HepG2 (cell line): Measurements from ENCODE around the gene INTS3. TPM values are rescaled to one million over a fixed set of nuclear protein-coding genes. Genes with fewer than 3 reads are reported as not detected.

Experiments used
- FOSL2 ChIP-seq: sonication (generic); formaldehyde crosslinking; IDR thresholded peaks from 2 replicates; pipeline ENCODE4 v1.4.0; 2020; ENCODE audit warnings: missing genetic modification reagents
- FOXM1 ChIP-seq: sonication (generic); formaldehyde crosslinking; IDR thresholded peaks from 2 replicates; pipeline ENCODE4 v1.5.0; 2020; ENCODE audit warnings: missing genetic modification reagents
- HIVEP1 ChIP-seq: sonication (generic); formaldehyde crosslinking; IDR thresholded peaks from 2 replicates; pipeline ENCODE4 v1.4.0; 2020; ENCODE audit warnings: mild to moderate bottlenecking, missing genetic modification reagents
- HMGA1 ChIP-seq: sonication (generic); formaldehyde crosslinking; conservative IDR thresholded peaks from 2 replicates; pipeline ENCODE4 v1.4.0; 2020; ENCODE audit warnings: missing genetic modification reagents
- KLF13 ChIP-seq: sonication (generic); formaldehyde crosslinking; IDR thresholded peaks from 2 replicates; pipeline ENCODE4 v1.4.0; 2020; ENCODE audit warnings: mild to moderate bottlenecking, missing genetic modification reagents
- MTA3 ChIP-seq: sonication (generic); formaldehyde crosslinking; IDR thresholded peaks from 2 replicates; pipeline ENCODE4 v1.4.0; 2020; ENCODE audit warnings: missing genetic modification reagents
- NKX3-1 ChIP-seq: sonication (generic); formaldehyde crosslinking; IDR thresholded peaks from 2 replicates; pipeline ENCODE4 v1.5.0; 2020; ENCODE audit warnings: missing genetic modification reagents
- RFXANK ChIP-seq: IDR thresholded peaks from 2 replicates; pipeline ENCODE4 v1.6.1; 2016
- TBX3 ChIP-seq: fragments of 450-650 bp; IDR thresholded peaks from 2 replicates; pipeline ENCODE4 v1.6.1; 2017; ENCODE audit warnings: antibody characterized with exemption, mild to moderate bottlenecking, inconsistent platforms, borderline replicate concordance
- ZFP37 ChIP-seq: sonication (generic); formaldehyde crosslinking; IDR thresholded peaks from 2 replicates; pipeline ENCODE4 v1.4.0; 2020; ENCODE audit warnings: missing genetic modification reagents, borderline replicate concordance
- ZNF101 ChIP-seq: sonication (generic); formaldehyde crosslinking; IDR thresholded peaks from 2 replicates; pipeline ENCODE4 v1.4.0; 2020; ENCODE audit warnings: mild to moderate bottlenecking, low read depth, missing genetic modification reagents, borderline replicate concordance
- ZNF549 ChIP-seq: sonication (generic); formaldehyde crosslinking; IDR thresholded peaks from 2 replicates; pipeline ENCODE4 v1.5.0; 2020; ENCODE audit warnings: missing genetic modification reagents
- ZNF562 ChIP-seq: sonication (generic); formaldehyde crosslinking; IDR thresholded peaks from 2 replicates; pipeline ENCODE4 v1.8.0; 2022; ENCODE audit warnings: missing genetic modification reagents, borderline replicate concordance
- ZNF607 ChIP-seq: sonication (generic); formaldehyde crosslinking; IDR thresholded peaks from 2 replicates; pipeline ENCODE4 v1.5.1; 2020; ENCODE audit warnings: missing genetic modification reagents, mild to moderate bottlenecking, borderline replicate concordance
- ZNF652 ChIP-seq: IDR thresholded peaks from 2 replicates; pipeline ENCODE4 v1.6.1; 2016; ENCODE audit warnings: low read depth, borderline replicate concordance
- ZNF766 ChIP-seq: sonication (generic); formaldehyde crosslinking; IDR thresholded peaks from 2 replicates; pipeline ENCODE4 v1.5.0; 2020; ENCODE audit warnings: missing genetic modification reagents, borderline replicate concordance
- polyA plus RNA-seq, 8 experiments: library from polyadenylated mRNA; depleted of rRNA in 3 of 8; stranded (reverse) in 7 of 8; unstranded in 1 of 8; fragments of >200 nt; fragmentation: Illumina TruSeq in 4 of 8; extraction: Trizol in 4 of 8; gene quantifications; 2 replicates each; pipeline versions ENCODE4 v1.2.1 to v1.2.3, GENCODE V29; 2011 to 2016; ENCODE audit warnings: low read depth in 4 of 8, missing spikeins in 1 of 8, mixed read lengths in 1 of 8; ENCODE audit not compliant: insufficient read depth in 1 of 8
- total RNA-seq, 5 experiments: library from RNA; depleted of rRNA; stranded (reverse); fragments of >200 nt; fragmentation: Illumina TruSeq; extraction: Trizol; gene quantifications; 2 replicates each; pipeline ENCODE4 v1.2.3, GENCODE V29; 2016; ENCODE audit warnings: low read depth in 1 of 5
- TF ChIP-seq, protein P1 (sequence below): sonication (generic); formaldehyde crosslinking; IDR thresholded peaks from 2 replicates; pipeline ENCODE4 v1.4.0; 2020; ENCODE audit warnings: missing genetic modification reagents
- TF ChIP-seq, protein P2 (sequence below): sonication (generic); formaldehyde crosslinking; IDR thresholded peaks from 2 replicates; pipeline ENCODE4 v1.5.0; 2020; ENCODE audit warnings: mild to moderate bottlenecking, missing genetic modification reagents, moderate library complexity
- TF ChIP-seq, protein P3 (sequence below): sonication (generic); formaldehyde crosslinking; IDR thresholded peaks from 2 replicates; pipeline ENCODE4 v1.8.1; 2023; ENCODE audit warnings: mild to moderate bottlenecking, missing genetic modification reagents
- TF ChIP-seq, protein P4 (sequence below): sonication (generic); formaldehyde crosslinking; IDR thresholded peaks from 2 replicates; pipeline ENCODE4 v1.5.0; 2020; ENCODE audit warnings: missing genetic modification reagents
- TF ChIP-seq, protein P5 (sequence below): IDR thresholded peaks from 2 replicates; pipeline ENCODE4 v1.6.1; 2012; ENCODE audit warnings: low read depth, low read length, improper control_type of control experiment

Gene INTS3
- total and polyA plus RNA-seq, 2 of the 13 experiments (the other 11 are each of a cell fraction or from before 2014, with no cell fraction given) = 17.2 to 27.2 TPM

DNA sequence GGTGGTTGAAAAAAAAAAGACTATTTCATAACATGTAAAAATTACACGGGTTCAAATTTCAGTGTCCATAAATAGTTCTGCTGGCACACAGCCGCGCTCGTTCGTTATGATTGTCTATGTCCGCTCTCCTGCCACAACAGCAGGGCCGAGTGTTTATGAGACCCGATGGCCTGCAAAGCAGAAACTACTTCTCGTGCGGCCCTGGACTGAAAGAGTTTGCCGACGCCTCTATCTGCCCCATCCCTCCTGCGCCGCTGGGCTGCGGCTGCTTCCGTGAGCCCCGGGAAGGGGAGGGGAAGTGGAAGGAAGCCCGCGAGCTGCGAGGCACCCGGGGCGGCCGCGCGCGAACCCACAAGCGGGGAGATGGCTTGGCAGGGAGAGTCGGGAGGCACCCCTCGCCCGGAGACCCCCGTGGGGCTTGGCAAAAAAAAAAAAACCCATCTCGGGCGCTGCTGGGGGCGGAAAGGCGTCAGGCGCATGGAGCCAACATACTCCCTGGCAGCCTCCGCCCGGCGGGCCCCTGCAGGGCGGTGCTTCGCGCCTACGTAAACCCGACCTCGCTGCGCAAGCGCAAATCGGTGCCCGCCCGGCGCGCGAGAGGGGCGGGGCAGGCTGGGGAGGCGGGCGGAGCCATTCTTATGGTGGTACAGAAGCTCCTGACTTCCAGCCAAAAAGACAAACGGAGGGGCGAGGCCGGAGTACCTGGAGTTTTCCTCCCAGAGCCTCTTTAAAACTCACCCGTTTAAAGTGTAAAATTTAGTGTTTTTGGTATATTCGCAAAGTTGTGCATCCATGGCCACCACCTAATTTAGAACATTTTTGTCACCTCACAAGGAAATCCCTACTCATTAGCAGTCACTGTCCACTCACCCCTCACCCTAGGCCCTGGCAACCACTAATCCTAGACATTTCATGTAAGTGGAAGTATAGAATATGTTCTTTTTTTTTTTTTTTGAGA lies 55.7 kb downstream of the INTS3 start (continued):
- TF ChIP-seq, protein P1, sequence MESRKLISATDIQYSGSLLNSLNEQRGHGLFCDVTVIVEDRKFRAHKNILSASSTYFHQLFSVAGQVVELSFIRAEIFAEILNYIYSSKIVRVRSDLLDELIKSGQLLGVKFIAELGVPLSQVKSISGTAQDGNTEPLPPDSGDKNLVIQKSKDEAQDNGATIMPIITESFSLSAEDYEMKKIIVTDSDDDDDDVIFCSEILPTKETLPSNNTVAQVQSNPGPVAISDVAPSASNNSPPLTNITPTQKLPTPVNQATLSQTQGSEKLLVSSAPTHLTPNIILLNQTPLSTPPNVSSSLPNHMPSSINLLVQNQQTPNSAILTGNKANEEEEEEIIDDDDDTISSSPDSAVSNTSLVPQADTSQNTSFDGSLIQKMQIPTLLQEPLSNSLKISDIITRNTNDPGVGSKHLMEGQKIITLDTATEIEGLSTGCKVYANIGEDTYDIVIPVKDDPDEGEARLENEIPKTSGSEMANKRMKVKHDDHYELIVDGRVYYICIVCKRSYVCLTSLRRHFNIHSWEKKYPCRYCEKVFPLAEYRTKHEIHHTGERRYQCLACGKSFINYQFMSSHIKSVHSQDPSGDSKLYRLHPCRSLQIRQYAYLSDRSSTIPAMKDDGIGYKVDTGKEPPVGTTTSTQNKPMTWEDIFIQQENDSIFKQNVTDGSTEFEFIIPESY (CRISPR knock-in tag) = no peak
- TF ChIP-seq ZNF766 (CRISPR knock-in tag) = peak; percentile 67; the same call in 1 of the 2 replicates
- TF ChIP-seq, protein P2, sequence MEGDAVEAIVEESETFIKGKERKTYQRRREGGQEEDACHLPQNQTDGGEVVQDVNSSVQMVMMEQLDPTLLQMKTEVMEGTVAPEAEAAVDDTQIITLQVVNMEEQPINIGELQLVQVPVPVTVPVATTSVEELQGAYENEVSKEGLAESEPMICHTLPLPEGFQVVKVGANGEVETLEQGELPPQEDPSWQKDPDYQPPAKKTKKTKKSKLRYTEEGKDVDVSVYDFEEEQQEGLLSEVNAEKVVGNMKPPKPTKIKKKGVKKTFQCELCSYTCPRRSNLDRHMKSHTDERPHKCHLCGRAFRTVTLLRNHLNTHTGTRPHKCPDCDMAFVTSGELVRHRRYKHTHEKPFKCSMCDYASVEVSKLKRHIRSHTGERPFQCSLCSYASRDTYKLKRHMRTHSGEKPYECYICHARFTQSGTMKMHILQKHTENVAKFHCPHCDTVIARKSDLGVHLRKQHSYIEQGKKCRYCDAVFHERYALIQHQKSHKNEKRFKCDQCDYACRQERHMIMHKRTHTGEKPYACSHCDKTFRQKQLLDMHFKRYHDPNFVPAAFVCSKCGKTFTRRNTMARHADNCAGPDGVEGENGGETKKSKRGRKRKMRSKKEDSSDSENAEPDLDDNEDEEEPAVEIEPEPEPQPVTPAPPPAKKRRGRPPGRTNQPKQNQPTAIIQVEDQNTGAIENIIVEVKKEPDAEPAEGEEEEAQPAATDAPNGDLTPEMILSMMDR = peak; percentile 14; the same call in 1 of the 2 replicates
- TF ChIP-seq, protein P3, sequence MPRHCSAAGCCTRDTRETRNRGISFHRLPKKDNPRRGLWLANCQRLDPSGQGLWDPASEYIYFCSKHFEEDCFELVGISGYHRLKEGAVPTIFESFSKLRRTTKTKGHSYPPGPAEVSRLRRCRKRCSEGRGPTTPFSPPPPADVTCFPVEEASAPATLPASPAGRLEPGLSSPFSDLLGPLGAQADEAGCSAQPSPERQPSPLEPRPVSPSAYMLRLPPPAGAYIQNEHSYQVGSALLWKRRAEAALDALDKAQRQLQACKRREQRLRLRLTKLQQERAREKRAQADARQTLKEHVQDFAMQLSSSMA (CRISPR knock-in tag) = no peak
- no peak for TF ChIP-seq FOXM1 (CRISPR knock-in tag)
- TF ChIP-seq, protein P4, sequence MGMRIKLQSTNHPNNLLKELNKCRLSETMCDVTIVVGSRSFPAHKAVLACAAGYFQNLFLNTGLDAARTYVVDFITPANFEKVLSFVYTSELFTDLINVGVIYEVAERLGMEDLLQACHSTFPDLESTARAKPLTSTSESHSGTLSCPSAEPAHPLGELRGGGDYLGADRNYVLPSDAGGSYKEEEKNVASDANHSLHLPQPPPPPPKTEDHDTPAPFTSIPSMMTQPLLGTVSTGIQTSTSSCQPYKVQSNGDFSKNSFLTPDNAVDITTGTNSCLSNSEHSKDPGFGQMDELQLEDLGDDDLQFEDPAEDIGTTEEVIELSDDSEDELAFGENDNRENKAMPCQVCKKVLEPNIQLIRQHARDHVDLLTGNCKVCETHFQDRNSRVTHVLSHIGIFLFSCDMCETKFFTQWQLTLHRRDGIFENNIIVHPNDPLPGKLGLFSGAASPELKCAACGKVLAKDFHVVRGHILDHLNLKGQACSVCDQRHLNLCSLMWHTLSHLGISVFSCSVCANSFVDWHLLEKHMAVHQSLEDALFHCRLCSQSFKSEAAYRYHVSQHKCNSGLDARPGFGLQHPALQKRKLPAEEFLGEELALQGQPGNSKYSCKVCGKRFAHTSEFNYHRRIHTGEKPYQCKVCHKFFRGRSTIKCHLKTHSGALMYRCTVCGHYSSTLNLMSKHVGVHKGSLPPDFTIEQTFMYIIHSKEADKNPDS = no peak
- peak; percentile 67; the same call in 1 of the 2 replicates for TF ChIP-seq ZNF607 (CRISPR knock-in tag)
- no peak for TF ChIP-seq HMGA1 (CRISPR knock-in tag)
- TF ChIP-seq ZNF549 (CRISPR knock-in tag) = no peak; the same call in 1 of the 2 replicates
- no peak for TF ChIP-seq ZNF652
- TF ChIP-seq ZNF101 (CRISPR knock-in tag) = no peak
- TF ChIP-seq RFXANK (CRISPR knock-in tag) = 0 out of 2 replicates have a peak, but pooled peaks have one; percentile 77
- TF ChIP-seq TBX3 = no peak
- no peak for TF ChIP-seq KLF13 (CRISPR knock-in tag)
- peak; percentile 62; the same call in 1 of the 2 replicates for TF ChIP-seq NKX3-1 (CRISPR knock-in tag)
- TF ChIP-seq ZNF562 (CRISPR knock-in tag) = no peak
- peak; percentile 82 for TF ChIP-seq HIVEP1 (CRISPR knock-in tag)
- TF ChIP-seq MTA3 (CRISPR knock-in tag) = no peak
- peak; percentile 2; the same call in 1 of the 2 replicates for TF ChIP-seq FOSL2 (CRISPR knock-in tag)
- TF ChIP-seq ZFP37 (CRISPR knock-in tag) = 0 out of 2 replicates have a peak, but pooled peaks have one; percentile 55
- TF ChIP-seq, protein P5, sequence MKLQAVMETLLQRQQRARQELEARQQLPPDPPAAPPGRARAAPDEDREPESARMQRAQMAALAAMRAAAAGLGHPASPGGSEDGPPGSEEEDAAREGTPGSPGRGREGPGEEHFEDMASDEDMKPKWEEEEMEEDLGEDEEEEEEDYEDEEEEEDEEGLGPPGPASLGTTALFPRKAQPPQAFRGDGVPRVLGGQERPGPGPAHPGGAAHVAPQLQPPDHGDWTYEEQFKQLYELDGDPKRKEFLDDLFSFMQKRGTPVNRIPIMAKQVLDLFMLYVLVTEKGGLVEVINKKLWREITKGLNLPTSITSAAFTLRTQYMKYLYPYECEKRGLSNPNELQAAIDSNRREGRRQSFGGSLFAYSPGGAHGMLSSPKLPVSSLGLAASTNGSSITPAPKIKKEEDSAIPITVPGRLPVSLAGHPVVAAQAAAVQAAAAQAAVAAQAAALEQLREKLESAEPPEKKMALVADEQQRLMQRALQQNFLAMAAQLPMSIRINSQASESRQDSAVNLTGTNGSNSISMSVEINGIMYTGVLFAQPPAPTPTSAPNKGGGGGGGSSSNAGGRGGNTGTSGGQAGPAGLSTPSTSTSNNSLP = no peak
